Rectal smooth muscle tissue (tissue), 1 donor: ENCODE measurements around the gene MRAP.
"Not testable (repeated sequence)": the region's sequence is repeated elsewhere in the genome, so short reads cannot be mapped to it uniquely, and the experiment has no call there.

Experiments
- H3K27ac ChIP-seq: one replicate; pipeline ENCODE4 v1.7.0; 2013; ENCODE audit warnings: low read depth, low read length, inconsistent platforms
- H3K27me3 ChIP-seq: one replicate; pipeline ENCODE4 v1.7.0; 2013; ENCODE audit warnings: low read length; ENCODE audit not compliant: control insufficient read depth, insufficient read depth
- H3K36me3 ChIP-seq: one replicate; pipeline ENCODE4 v1.7.0; 2013; ENCODE audit warnings: low read length; ENCODE audit not compliant: control insufficient read depth, insufficient read depth
- H3K4me1 ChIP-seq: one replicate; pipeline ENCODE4 v1.7.0; 2013; ENCODE audit warnings: low read length; ENCODE audit not compliant: control insufficient read depth, insufficient read depth
- H3K4me3 ChIP-seq: one replicate; pipeline ENCODE4 v1.7.0; 2013; ENCODE audit warnings: low read length
- H3K9ac ChIP-seq: one replicate; pipeline ENCODE4 v1.7.0; 2013; ENCODE audit warnings: low read length

The MRAP gene

GRCh38 chr21:32303385-32303784, 4.7 kb downstream of the MRAP start:
- H3K9ac ChIP-seq: no peak overlapping the region
- no peaks in the 10 kb centered on the region for H3K4me1 ChIP-seq
- no peaks in the 10 kb centered on the region for H3K36me3 ChIP-seq
- H3K27ac ChIP-seq: no peak overlapping the region
- H3K4me3 ChIP-seq: no peak overlapping the region
- no peaks in the 10 kb centered on the region for H3K27me3 ChIP-seq

GRCh38 chr21:32304998-32305397, 6.3 kb downstream of the MRAP start:
- Histone ChIP-seq H3K9ac (no peak overlapping the region), H3K4me1 (no peaks in the 10 kb centered on the region), H3K27me3 (no peaks in the 10 kb centered on the region)

GRCh38 chr21:32306021-32306780, 7.5 kb downstream of the MRAP start:
- Histone ChIP-seq H3K9ac (no peak overlapping the region), H3K4me1 (no peaks in the 10 kb centered on the region), H3K27ac (peak overlapping the region; percentile 14), H3K36me3 (no peaks in the 10 kb centered on the region), H3K4me3 (no peak overlapping the region), H3K27me3 (no peaks in the 10 kb centered on the region)

More at GRCh38 chr21:32304998-32305397, 6.3 kb downstream of the MRAP start:
- Histone ChIP-seq H3K36me3 (no peaks in the 10 kb centered on the region), H3K27ac (no peak overlapping the region), H3K4me3 (no peak overlapping the region)

- no peak overlapping the region for H3K4me3 ChIP-seq
- no peaks in the 10 kb centered on the region for H3K27me3 ChIP-seq
- no peaks in the 10 kb centered on the region for H3K36me3 ChIP-seq
- H3K27ac ChIP-seq: no peak overlapping the region
- no peaks in the 10 kb centered on the region for H3K4me1 ChIP-seq
- no peak overlapping the region for H3K9ac ChIP-seq
Measured at GRCh38 chr21:32307706-32308105, 9.1 kb downstream of the MRAP start.

GRCh38 chr21:32308696-32309095, 10.0 kb downstream of the MRAP start:
- Histone ChIP-seq H3K4me3 (no peak overlapping the region), H3K36me3 (no peaks in the 10 kb centered on the region), H3K4me1 (no peaks in the 10 kb centered on the region), H3K9ac (no peak overlapping the region), H3K27ac (no peak overlapping the region), H3K27me3 (no peaks in the 10 kb centered on the region)

GRCh38 chr21:32309906-32310460, 11.3 kb downstream of the MRAP start:
- Histone ChIP-seq H3K4me3 (no peak overlapping the region), H3K4me1 (no peaks in the 10 kb centered on the region), H3K9ac (no peak overlapping the region), H3K27ac (no peak overlapping the region), H3K36me3 (no peaks in the 10 kb centered on the region), H3K27me3 (no peaks in the 10 kb centered on the region)

GRCh38 chr21:32310976-32311375, 12.3 kb downstream of the MRAP start:
- not testable (repeated sequence) for H3K27me3 ChIP-seq, H3K4me1 ChIP-seq, H3K9ac ChIP-seq, H3K36me3 ChIP-seq, H3K27ac ChIP-seq, H3K4me3 ChIP-seq

- Histone ChIP-seq H3K4me3 (no peak overlapping the region), H3K27me3 (no peaks in the 10 kb centered on the region), H3K27ac (no peak overlapping the region), H3K9ac (no peak overlapping the region), H3K4me1 (no peaks in the 10 kb centered on the region), H3K36me3 (peaks cover 7% of the 10 kb centered on the region)
Measured at GRCh38 chr21:32311621-32312020, 13.0 kb downstream of the MRAP start.

- Histone ChIP-seq H3K27ac (no peak overlapping the region), H3K4me1 (no peaks in the 10 kb centered on the region), H3K36me3 (peaks cover 11% of the 10 kb centered on the region), H3K4me3 (no peak overlapping the region), H3K9ac (no peak overlapping the region), H3K27me3 (no peaks in the 10 kb centered on the region)
Measured at GRCh38 chr21:32312326-32312725, 13.7 kb downstream of the MRAP start.

GRCh38 chr21:32312976-32313375, 14.3 kb downstream of the MRAP start:
- Histone ChIP-seq H3K4me3 (no peak overlapping the region), H3K9ac (no peak overlapping the region), H3K36me3 (peaks cover 12% of the 10 kb centered on the region), H3K27ac (no peak overlapping the region), H3K4me1 (no peaks in the 10 kb centered on the region), H3K27me3 (no peaks in the 10 kb centered on the region)

GRCh38 chr21:32314806-32315205, 16.2 kb downstream of the MRAP start:
- Histone ChIP-seq H3K4me1 (no peaks in the 10 kb centered on the region), H3K27ac (no peak overlapping the region), H3K36me3 (peaks cover 12% of the 10 kb centered on the region), H3K4me3 (no peak overlapping the region), H3K27me3 (no peaks in the 10 kb centered on the region), H3K9ac (no peak overlapping the region)

- Histone ChIP-seq H3K9ac (no peak overlapping the region), H3K4me1 (no peaks in the 10 kb centered on the region), H3K36me3 (peaks cover 18% of the 10 kb centered on the region), H3K27me3 (no peaks in the 10 kb centered on the region), H3K27ac (no peak overlapping the region), H3K4me3 (no peak overlapping the region)
Measured at GRCh38 chr21:32315511-32316281, 17.0 kb downstream of the MRAP start.
